Measurements from ENCODE around the gene TNKS2. TPM values are rescaled to one million over a fixed set of nuclear protein-coding genes. Genes with fewer than 3 reads are reported as not detected.

The TNKS2 gene
- total RNA-seq = 67.8 and 68.8 TPM in 2 replicates

GRCh38 chr10:91797874-91798648 lies at the start of gene TNKS2:
Gene TNKS2, plus strand, starts transcription at chr10:91798426. Its CDS starts 265 bp downstream, at chr10:91798691.

GRCh38 chr10:91909117-91909677 lies 111.0 kb downstream of the TNKS2 start, which contains the start of gene FGFBP3:
Gene FGFBP3, minus strand, starts transcription at chr10:91909486. Its CDS starts 517 bp downstream, at chr10:91908969.

Small RNA genes lying within 50 kb of the gene (small RNA-seq; reads per million reads assigned to genes)
- gene AL359198.2 (not detected), gene SRP9P1 (not detected)

Other genes starting within 250 kb of the TNKS2 start
- 1.1 and 1.6 TPM in 2 replicates for gene PPP1R3C, start 165.4 kb upstream of the TNKS2 start, total RNA-seq
- 0.27 and 0.29 TPM in 2 replicates for gene FGFBP3, start 111.1 kb downstream of the TNKS2 start, total RNA-seq
- gene BTAF1, start 125.3 kb downstream of the TNKS2 start, total RNA-seq = 55.1 and 56.9 TPM in 2 replicates